Glutamatergic neuron (in vitro differentiated cells): Measurements from ENCODE around the gene MARCOL. TPM values are rescaled to one million over a fixed set of nuclear protein-coding genes. Genes with fewer than 3 reads are reported as not detected.

Experiments
- DNase-seq: peaks from one replicate; pipeline ENCODE4 v3.0.0; 2022
- H3K27ac Mint-ChIP-seq: one replicate; pipeline ENCODE4 v1.8.0; 2020; ENCODE audit warnings: mild to moderate bottlenecking, mixed read lengths, inconsistent platforms; ENCODE audit not compliant: unreplicated experiment
- H3K27me3 Mint-ChIP-seq: one replicate; pipeline ENCODE4 v1.8.0; 2020; ENCODE audit warnings: mild to moderate bottlenecking, moderate library complexity, mixed read lengths, inconsistent platforms; ENCODE audit not compliant: unreplicated experiment
- H3K36me3 Mint-ChIP-seq: one replicate; pipeline ENCODE4 v1.8.0; 2020; ENCODE audit warnings: mild to moderate bottlenecking, mixed read lengths, inconsistent platforms; ENCODE audit not compliant: unreplicated experiment
- H3K4me1 Mint-ChIP-seq: one replicate; pipeline ENCODE4 v1.8.0; 2020; ENCODE audit warnings: mild to moderate bottlenecking, low read depth, mixed read lengths, inconsistent platforms; ENCODE audit not compliant: unreplicated experiment
- H3K4me3 Mint-ChIP-seq: one replicate; pipeline ENCODE4 v1.8.0; 2020; ENCODE audit warnings: mild to moderate bottlenecking, mixed read lengths, inconsistent platforms; ENCODE audit not compliant: unreplicated experiment
- H3K9me3 Mint-ChIP-seq: one replicate; pipeline ENCODE4 v1.8.0; 2020; ENCODE audit warnings: mild to moderate bottlenecking, moderate library complexity, mixed read lengths, inconsistent platforms; ENCODE audit not compliant: unreplicated experiment
- CTCF ChIP-seq: fragments of 200-600 bp; sonication (generic); IDR thresholded peaks from one replicate; pipeline ENCODE4 v1.5.0; 2021; ENCODE audit not compliant: partially characterized antibody, unreplicated experiment
- long read RNA-seq: library from polyadenylated mRNA; unstranded; transcript quantifications from one replicate; pipeline ENCODE4 v2.0.0, GENCODE V29; 2020; ENCODE audit not compliant: unreplicated experiment
- total RNA-seq: library from RNA; stranded (reverse); fragmentation: NEBNext Ultra II Directional; extraction: Animal tissue kit (Norgen Biotek cat#: 25700); gene quantifications from one replicate; pipeline ENCODE4 v1.2.1, GENCODE V29; 2021; ENCODE audit not compliant: unreplicated experiment

The MARCOL gene
- not detected for total RNA-seq
- long read RNA-seq: 0 reads

- TF ChIP-seq CTCF: no peak
- DNase-seq: no peak
- H3K27me3 Mint-ChIP-seq: peaks cover 3% of the 10 kb centered on the region
- H3K27ac Mint-ChIP-seq: no peak within 1 kb of the TSS
- no peaks in the 10 kb centered on the region for H3K4me1 Mint-ChIP-seq
- no peaks in the 10 kb centered on the region for H3K9me3 Mint-ChIP-seq
- no peak within 1 kb of the TSS for H3K4me3 Mint-ChIP-seq
- no peaks in the 10 kb centered on the region for H3K36me3 Mint-ChIP-seq
Measured at GRCh38 chr5:148238418-148238794, at the start of gene MARCOL. Gene MARCOL, plus strand, starts transcription at chr5:148238525. Its CDS starts 73 bp downstream, at chr5:148238598.

GRCh38 chr5:148191010-148191409, 47.3 kb upstream of the MARCOL start:
- Mint-ChIP-seq H3K27ac (no peak overlapping the region), H3K9me3 (no peaks in the 10 kb centered on the region), H3K4me3 (no peak overlapping the region), H3K4me1 (no peaks in the 10 kb centered on the region), H3K36me3 (no peaks in the 10 kb centered on the region), H3K27me3 (no peaks in the 10 kb centered on the region)
- DNase-seq: no peak
- TF ChIP-seq CTCF: no peak

- no peak overlapping the region for H3K4me3 Mint-ChIP-seq
- no peak overlapping the region for H3K27ac Mint-ChIP-seq
- no peaks in the 10 kb centered on the region for H3K27me3 Mint-ChIP-seq
Measured at GRCh38 chr5:148193202-148193601, 45.1 kb upstream of the MARCOL start.

GRCh38 chr5:148201151-148201550, 37.2 kb upstream of the MARCOL start:
- no peak for TF ChIP-seq CTCF
- no peaks in the 10 kb centered on the region for H3K9me3 Mint-ChIP-seq
- no peaks in the 10 kb centered on the region for H3K27me3 Mint-ChIP-seq
- DNase-seq: no peak
- H3K27ac Mint-ChIP-seq: no peak overlapping the region
- no peaks in the 10 kb centered on the region for H3K36me3 Mint-ChIP-seq
- H3K4me3 Mint-ChIP-seq: no peak overlapping the region
- H3K4me1 Mint-ChIP-seq: no peaks in the 10 kb centered on the region

More at GRCh38 chr5:148193202-148193601, 45.1 kb upstream of the MARCOL start:
- Mint-ChIP-seq H3K36me3 (no peaks in the 10 kb centered on the region), H3K9me3 (no peaks in the 10 kb centered on the region), H3K4me1 (no peaks in the 10 kb centered on the region)
- TF ChIP-seq CTCF: no peak
- no peak for DNase-seq

- Mint-ChIP-seq H3K4me1 (no peaks in the 10 kb centered on the region), H3K36me3 (no peaks in the 10 kb centered on the region), H3K4me3 (no peak within 1 kb of the TSS), H3K27me3 (no peaks in the 10 kb centered on the region), H3K9me3 (no peaks in the 10 kb centered on the region), H3K27ac (no peak within 1 kb of the TSS)
- TF ChIP-seq CTCF: no peak
- no peak for DNase-seq
Measured at GRCh38 chr5:148202531-148203203, 35.7 kb upstream of the MARCOL start, which contains the start of gene SPINK6. Gene SPINK6, plus strand, starts transcription at chr5:148203042. Its CDS starts 55 bp downstream, at chr5:148203097.
